ENCODE data around the gene ADAM12.

ADAM12 gene

GRCh38 chr10:126353666-126354065 is 34.6 kb downstream of the ADAM12 start:
- H3K79me2 ChIP-seq (ENCODE audit: low read length), result no peaks in the 10 kb centered on the region
- no peak overlapping the region for H3K9ac ChIP-seq (ENCODE audit: low read length)
- H3F3A ChIP-seq (ENCODE audit: insufficient read depth, low read length), result no peaks in the 10 kb centered on the region
- no peak overlapping the region for H2AFZ ChIP-seq (ENCODE audit: low read length)
- TF ChIP-seq EZH2 (optimal IDR thresholded peaks at IDR 0.05; ENCODE audit: low read depth, low read length), result no peak
- no peak for TF ChIP-seq CTCF (IDR thresholded peaks at IDR 0.05; ENCODE audit: low read length)
- no peak for TF ChIP-seq EZH2phosphoT487 (IDR thresholded peaks at IDR 0.05; ENCODE audit: low read length)
- H4K20me1 ChIP-seq (ENCODE audit: insufficient read depth, low read length), result no peaks in the 10 kb centered on the region
- H3K9me3 ChIP-seq (replicated peaks; ENCODE audit: insufficient read depth, low read length), result no peaks in the 10 kb centered on the region
- no peak for DNase-seq
- H3K9me2 ChIP-seq (replicated peaks; ENCODE audit: insufficient read depth, low read length), result no peaks in the 10 kb centered on the region
- H3K4me3 ChIP-seq (ENCODE audit: low read length), result no peak overlapping the region
- no peak overlapping the region for H3K4me2 ChIP-seq (ENCODE audit: low read depth, low read length)
- H3K27me3 ChIP-seq (replicated peaks; ENCODE audit: insufficient read depth, low read length), result no peaks in the 10 kb centered on the region
- no peaks in the 10 kb centered on the region for H3K36me3 ChIP-seq (replicated peaks; ENCODE audit: insufficient read depth, low read length)
- no peak overlapping the region for H3K27ac ChIP-seq (ENCODE audit: low read length)
- H3K4me1 ChIP-seq (ENCODE audit: low read length), result no peaks in the 10 kb centered on the region

GRCh38 chr10:126352453-126352852 is 35.8 kb downstream of the ADAM12 start:
- Histone ChIP-seq H3K4me1 (ENCODE audit: low read length) (no peaks in the 10 kb centered on the region), H3K36me3 (replicated peaks; ENCODE audit: insufficient read depth, low read length) (no peaks in the 10 kb centered on the region), H3K4me2 (ENCODE audit: low read depth, low read length) (no peak overlapping the region), H3K79me2 (ENCODE audit: low read length) (no peaks in the 10 kb centered on the region), H3K9ac (ENCODE audit: low read length) (no peak overlapping the region), H3K9me3 (replicated peaks; ENCODE audit: insufficient read depth, low read length) (no peaks in the 10 kb centered on the region), H3F3A (ENCODE audit: insufficient read depth, low read length) (no peaks in the 10 kb centered on the region), H3K27ac (ENCODE audit: low read length) (no peak overlapping the region), H3K9me2 (replicated peaks; ENCODE audit: insufficient read depth, low read length) (no peaks in the 10 kb centered on the region), H2AFZ (ENCODE audit: low read length) (no peak overlapping the region), H4K20me1 (ENCODE audit: insufficient read depth, low read length) (no peaks in the 10 kb centered on the region), H3K27me3 (replicated peaks; ENCODE audit: insufficient read depth, low read length) (no peaks in the 10 kb centered on the region), H3K4me3 (ENCODE audit: low read length) (no peak overlapping the region)
- TF ChIP-seq EZH2 (optimal IDR thresholded peaks at IDR 0.05; ENCODE audit: low read depth, low read length) (no peak), CTCF (IDR thresholded peaks at IDR 0.05; ENCODE audit: low read length) (no peak), EZH2phosphoT487 (IDR thresholded peaks at IDR 0.05; ENCODE audit: low read length) (no peak)
- DNase-seq, result no peak

- Histone ChIP-seq H3F3A (ENCODE audit: insufficient read depth, low read length) (no peaks in the 10 kb centered on the region), H2AFZ (ENCODE audit: low read length) (no peak overlapping the region), H3K27me3 (replicated peaks; ENCODE audit: insufficient read depth, low read length) (no peaks in the 10 kb centered on the region), H3K36me3 (replicated peaks; ENCODE audit: insufficient read depth, low read length) (no peaks in the 10 kb centered on the region), H3K4me2 (ENCODE audit: low read depth, low read length) (no peak overlapping the region), H4K20me1 (ENCODE audit: insufficient read depth, low read length) (no peaks in the 10 kb centered on the region), H3K79me2 (ENCODE audit: low read length) (no peaks in the 10 kb centered on the region), H3K4me3 (ENCODE audit: low read length) (no peak overlapping the region), H3K4me1 (ENCODE audit: low read length) (no peaks in the 10 kb centered on the region), H3K27ac (ENCODE audit: low read length) (no peak overlapping the region), H3K9me3 (replicated peaks; ENCODE audit: insufficient read depth, low read length) (no peaks in the 10 kb centered on the region), H3K9ac (ENCODE audit: low read length) (no peak overlapping the region), H3K9me2 (replicated peaks; ENCODE audit: insufficient read depth, low read length) (no peaks in the 10 kb centered on the region)
- TF ChIP-seq CTCF (IDR thresholded peaks at IDR 0.05; ENCODE audit: low read length) (no peak), EZH2phosphoT487 (IDR thresholded peaks at IDR 0.05; ENCODE audit: low read length) (no peak), EZH2 (optimal IDR thresholded peaks at IDR 0.05; ENCODE audit: low read depth, low read length) (no peak)
- DNase-seq, result no peak
These were observed 37.3 kb downstream of the ADAM12 start for GRCh38 chr10:126351021-126351420.
